ENCODE data around the gene ARAP1. TPM values are rescaled to one million over a fixed set of nuclear protein-coding genes. Genes with fewer than 3 reads are reported as not detected.

The ARAP1 gene
- 53.4 and 106 TPM in 2 replicates for total RNA-seq

DNA sequence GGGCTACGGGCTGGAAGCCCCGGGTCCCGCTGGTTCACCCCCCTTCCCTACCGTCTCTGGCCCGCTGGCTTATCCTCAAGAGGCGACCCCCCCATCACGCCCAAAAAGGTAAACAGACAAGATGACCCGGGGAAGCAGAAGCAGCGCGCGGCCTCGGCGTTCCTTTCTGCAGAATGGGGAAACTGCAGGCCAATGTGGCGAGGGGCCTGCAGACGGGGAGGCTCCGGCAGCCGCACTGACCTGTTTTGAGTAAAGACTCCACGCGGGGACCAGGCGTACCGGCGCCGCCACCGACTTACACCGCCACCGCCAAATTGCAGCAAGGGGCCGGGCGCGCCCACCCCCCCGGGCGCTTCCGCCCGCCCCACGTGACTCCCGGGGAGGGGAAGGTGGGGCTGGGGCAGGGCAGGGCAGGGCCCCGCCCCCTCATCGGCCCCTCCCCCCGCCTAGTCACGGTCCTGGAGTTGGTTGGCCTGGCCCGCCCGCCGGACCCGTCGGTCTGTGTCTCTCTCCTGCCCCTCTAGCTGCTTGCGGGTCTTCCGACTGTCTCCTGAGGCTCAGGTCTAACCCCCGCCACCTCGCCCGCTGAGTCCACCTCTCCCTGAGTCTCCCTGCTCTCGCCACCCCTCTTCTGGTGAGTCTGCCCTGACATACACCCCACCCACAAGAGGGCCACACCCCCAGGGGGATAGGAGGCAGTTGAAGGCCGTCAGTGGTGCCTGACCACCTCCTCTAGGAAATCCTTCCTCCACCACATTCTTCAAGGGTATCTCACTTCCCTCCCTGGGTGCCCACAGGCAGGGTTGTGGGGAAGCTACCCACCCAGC is at the start of gene ARAP1:
Gene ARAP1 (minus strand): TSS at position 321 of the 827 bp plus-strand sequence. CDS start 25,280 bp downstream, outside the sequence.

DNA sequence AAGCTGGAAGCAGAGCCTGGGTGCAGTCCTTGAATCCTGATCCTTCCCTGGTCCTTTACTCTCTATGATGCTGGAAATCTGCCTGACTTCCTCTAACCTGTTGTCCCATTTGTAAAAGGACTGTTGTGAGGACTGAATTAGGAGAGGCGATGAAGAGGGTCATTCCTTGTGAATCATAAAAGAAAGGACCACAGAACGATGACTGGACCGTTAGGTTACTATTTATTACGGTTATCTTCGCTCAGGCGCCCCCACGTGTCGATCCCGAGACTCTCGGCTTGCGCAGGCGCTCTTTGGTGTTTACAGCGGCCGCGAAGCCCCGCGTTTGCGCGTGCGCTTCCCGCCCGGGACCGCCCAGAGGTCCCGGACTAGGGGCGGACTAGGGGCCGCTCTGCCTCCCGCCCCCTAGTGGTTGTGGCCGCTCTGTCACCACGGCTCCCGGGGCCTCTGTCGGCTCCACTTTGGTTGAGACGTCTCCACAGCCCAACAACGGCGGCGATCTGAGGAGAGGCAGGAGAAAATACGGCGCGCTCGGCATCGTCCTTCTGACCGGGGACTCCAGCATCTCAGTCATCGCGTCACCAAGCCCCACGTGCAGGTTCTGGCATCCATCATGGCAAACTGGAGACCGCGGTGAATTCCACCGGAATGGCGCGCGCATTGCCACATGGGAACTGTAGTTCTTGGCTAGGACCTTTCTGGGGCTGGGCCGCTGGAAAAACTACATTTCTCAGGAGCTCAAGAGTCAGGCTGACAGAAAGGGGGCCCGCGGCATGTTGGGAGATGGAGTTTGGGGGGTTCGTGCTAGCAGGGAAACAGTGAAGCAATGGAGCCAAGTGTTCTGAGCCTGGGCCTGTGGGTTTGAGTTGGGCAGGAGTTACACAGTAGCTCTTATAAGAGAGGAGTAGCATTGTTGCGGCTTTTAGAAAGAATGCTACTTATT is 41.5 kb upstream of the ARAP1 start, which contains the start of gene STARD10:
Gene STARD10 (minus strand): TSS at position 623 of the 943 bp plus-strand sequence. CDS start 12,866 bp downstream, outside the sequence.

DNA sequence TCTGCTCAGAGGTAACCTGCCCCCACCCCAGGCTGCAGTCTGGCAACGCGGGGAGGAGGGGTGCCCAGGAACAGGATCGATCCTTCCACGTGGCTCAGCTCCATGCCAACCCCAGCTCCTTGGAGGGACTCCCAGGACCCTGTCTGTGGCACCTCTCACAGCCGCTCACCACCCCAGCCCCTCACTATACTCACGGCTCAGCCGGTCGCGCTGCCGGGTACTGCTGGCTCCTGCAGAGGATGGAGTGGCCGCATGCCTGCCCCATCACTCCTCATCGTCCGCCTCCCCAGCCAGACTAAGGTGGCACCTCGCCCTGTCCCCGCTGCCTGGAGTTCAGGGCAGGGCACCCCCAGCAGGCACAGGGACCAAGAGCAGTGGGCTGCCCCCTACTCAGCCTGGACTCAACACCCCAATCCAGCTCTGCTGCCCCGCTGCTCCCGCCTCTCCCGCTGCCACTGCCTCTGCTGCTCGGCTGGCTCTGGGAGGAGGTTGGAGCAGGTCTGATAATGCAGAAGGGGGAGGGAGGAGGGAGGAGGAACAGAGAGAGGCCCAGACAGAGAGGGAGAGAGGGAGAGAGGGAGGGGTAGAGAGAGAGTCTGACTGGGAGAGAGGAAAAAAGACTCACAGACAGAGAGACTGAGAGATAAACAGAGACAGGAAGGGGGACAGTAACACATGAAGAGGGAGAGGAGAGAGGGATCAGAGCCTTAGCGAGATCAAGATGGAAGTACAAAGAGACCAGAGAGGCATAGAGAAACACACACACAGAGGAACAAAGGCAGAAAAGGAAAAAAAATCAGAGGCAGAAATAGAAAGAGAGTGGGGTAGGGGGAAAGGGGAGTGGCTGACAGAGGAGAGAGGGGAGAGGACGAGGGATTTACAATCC is 78.0 kb downstream of the ARAP1 start, which contains the start of gene PDE2A:
Gene PDE2A (minus strand): TSS at position 480 of the 886 bp plus-strand sequence. CDS start 215 bp downstream, at position 265.

Other genes with a start within 250 kb of the ARAP1 start
- 159 and 229 TPM in 2 replicates for gene PDE2A, start 78.0 kb downstream of the ARAP1 start, total RNA-seq
- 25.1 and 77.7 TPM in 2 replicates for gene STARD10, start 41.6 kb upstream of the ARAP1 start, total RNA-seq
- gene ATG16L2, start 62.0 kb upstream of the ARAP1 start, total RNA-seq = 7.0 and 12.7 TPM in 2 replicates

All from bladder microvascular endothelial cell (primary cell).